ENCODE data around the gene ATP6V1A.

- TF ChIP-seq MYC (IDR thresholded peaks at IDR 0.05; ENCODE audit: low read depth, low read length) = no peak
- TF ChIP-seq, protein P1, sequence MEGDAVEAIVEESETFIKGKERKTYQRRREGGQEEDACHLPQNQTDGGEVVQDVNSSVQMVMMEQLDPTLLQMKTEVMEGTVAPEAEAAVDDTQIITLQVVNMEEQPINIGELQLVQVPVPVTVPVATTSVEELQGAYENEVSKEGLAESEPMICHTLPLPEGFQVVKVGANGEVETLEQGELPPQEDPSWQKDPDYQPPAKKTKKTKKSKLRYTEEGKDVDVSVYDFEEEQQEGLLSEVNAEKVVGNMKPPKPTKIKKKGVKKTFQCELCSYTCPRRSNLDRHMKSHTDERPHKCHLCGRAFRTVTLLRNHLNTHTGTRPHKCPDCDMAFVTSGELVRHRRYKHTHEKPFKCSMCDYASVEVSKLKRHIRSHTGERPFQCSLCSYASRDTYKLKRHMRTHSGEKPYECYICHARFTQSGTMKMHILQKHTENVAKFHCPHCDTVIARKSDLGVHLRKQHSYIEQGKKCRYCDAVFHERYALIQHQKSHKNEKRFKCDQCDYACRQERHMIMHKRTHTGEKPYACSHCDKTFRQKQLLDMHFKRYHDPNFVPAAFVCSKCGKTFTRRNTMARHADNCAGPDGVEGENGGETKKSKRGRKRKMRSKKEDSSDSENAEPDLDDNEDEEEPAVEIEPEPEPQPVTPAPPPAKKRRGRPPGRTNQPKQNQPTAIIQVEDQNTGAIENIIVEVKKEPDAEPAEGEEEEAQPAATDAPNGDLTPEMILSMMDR (IDR thresholded peaks at IDR 0.05; ENCODE audit: low read depth, low read length) = no peak
Observed at GRCh38 chr3:113719294-113719693, 27.5 kb upstream of the ATP6V1A start.

Data from NB4 (cell line).